HCT116 (cell line): ENCODE data around the gene ADGRV1. TPM values are rescaled to one million over a fixed set of nuclear protein-coding genes. Genes with fewer than 3 reads are reported as not detected.

Experiments
- ATAC-seq: fragments of 200-7000 bp; cut with Tn5 transposase; 2 replicates; pipeline ENCODE4 v1.9.1; 2020; ENCODE audit warnings: mild to moderate bottlenecking, moderate library complexity
- BruUV-seq: library from RNA; stranded (reverse); fragments of 400-500 nt; replicated peaks from 2 replicates; lab custom pipeline; 2021; lab: Mats Ljungman, UMichigan
- CTCF ChIA-PET: fragments of 300-600 bp; sonication (Branson Sonifier 250); formaldehyde crosslinking; loops from one replicate; lab custom pipeline; 2021; ENCODE audit warnings: antibody characterized with exemption; lab: Charles Lee
- POLR2A ChIA-PET: fragments of 300-600, 350-600 bp; sonication (Branson Sonifier 250); formaldehyde crosslinking; loops from one replicate; lab custom pipeline; 2021; ENCODE audit warnings: antibody characterized with exemption; lab: Charles Lee
- RAD21 ChIA-PET, 2 experiments: fragments of 300-600 bp; sonication (Branson Sonifier 250); formaldehyde crosslinking; loops; one replicate each; lab custom pipeline; 2023; ENCODE audit warnings: low total read pairs in 2 of 2; ENCODE audit not compliant: uncharacterized antibody in 2 of 2, unreplicated experiment in 2 of 2, low non-redundant PET in 1 of 2; lab: Charles Lee
- DNase-seq: peaks from one replicate; pipeline ENCODE4 v3.0.0-alpha.2; 2010; ENCODE audit warnings: low read depth, low spot score
- H2AFZ ChIP-seq: fragments of 200-600 bp; shearing (Covaris generic), sonication (generic); 2 replicates; pipeline ENCODE4 v1.6.1; 2017; ENCODE audit warnings: low read depth, mixed run types, mixed read lengths, antibody characterized with exemption, low read length; ENCODE audit not compliant: poor library complexity, severe bottlenecking
- H3K27ac ChIP-seq: 2 replicates; pipeline ENCODE4 v1.5.1; 2012; ENCODE audit warnings: low read depth, low read length
- H3K27me3 ChIP-seq: fragments of 200-600 bp; sonication (generic); 2 replicates; pipeline ENCODE4 v1.6.1; 2016; ENCODE audit warnings: mixed run types, low read length, mixed read lengths; ENCODE audit not compliant: insufficient read depth
- H3K36me3 ChIP-seq, 2 experiments: fragments of 200-500 bp in 1 of 2; fragments of 200-600 bp in 1 of 2; sonication (Bioruptor generic) in 1 of 2; sonication (generic) in 1 of 2; 2 replicates each; pipeline versions ENCODE4 v1.5.1 to v1.6.1; 2014 to 2016; ENCODE audit warnings: low read length in 2 of 2, inconsistent platforms in 1 of 2, mixed read lengths in 1 of 2, mixed run types in 1 of 2; ENCODE audit not compliant: insufficient read depth in 2 of 2, control insufficient read depth in 1 of 2
- H3K4me1 ChIP-seq, 2 experiments: fragments of 200-600 bp in 1 of 2; sonication (generic) in 1 of 2; 2 replicates each; pipeline versions ENCODE4 v1.5.1 to v1.6.1; 2012 to 2017; ENCODE audit warnings: low read length in 2 of 2, inconsistent platforms in 1 of 2, mild to moderate bottlenecking in 1 of 2, mixed read lengths in 1 of 2, mixed run types in 1 of 2, moderate library complexity in 1 of 2; ENCODE audit not compliant: insufficient read depth in 2 of 2, control insufficient read depth in 1 of 2
- H3K4me2 ChIP-seq: fragments of 200-600 bp; sonication (generic); 2 replicates; pipeline ENCODE4 v1.6.1; 2017; ENCODE audit warnings: mixed run types, low read length, mixed read lengths
- H3K4me3 ChIP-seq, 2 experiments: fragments of 200-600 bp in 1 of 2; sonication (generic) in 1 of 2; replicated peaks in 1 of 2; 2 replicates each; pipeline ENCODE4 v1.5.1; 2011 to 2016; ENCODE audit warnings: low read length in 2 of 2, control low read depth in 1 of 2, low read depth in 1 of 2, mild to moderate bottlenecking in 1 of 2, mixed read lengths in 1 of 2, mixed run types in 1 of 2
- H3K79me2 ChIP-seq: fragments of 200-600 bp; sonication (generic); 2 replicates; pipeline ENCODE4 v1.6.1; 2017; ENCODE audit warnings: mild to moderate bottlenecking, mixed run types, low read length, moderate library complexity, mixed read lengths; ENCODE audit not compliant: insufficient read depth
- H3K9ac ChIP-seq: fragments of 200-600 bp; sonication (generic); 2 replicates; pipeline ENCODE4 v1.6.1; 2016; ENCODE audit warnings: low read length, mixed read lengths
- H3K9me2 ChIP-seq: fragments of 200-600 bp; sonication (generic), shearing (Covaris generic); 2 replicates; pipeline ENCODE4 v1.6.1; 2017; ENCODE audit warnings: mixed run types, mild to moderate bottlenecking, moderate library complexity; ENCODE audit not compliant: insufficient read depth
- H3K9me3 ChIP-seq, 2 experiments: fragments of 200-500 bp in 1 of 2; fragments of 200-600 bp in 1 of 2; sonication (Bioruptor generic) in 1 of 2; sonication (generic) in 1 of 2; 2 replicates each; pipeline ENCODE4 v1.6.1; 2014 to 2017; ENCODE audit warnings: low read length in 2 of 2, mixed read lengths in 2 of 2, inconsistent platforms in 1 of 2, low read depth in 1 of 2, mild to moderate bottlenecking in 1 of 2, mixed run types in 1 of 2, moderate library complexity in 1 of 2; ENCODE audit not compliant: control insufficient read depth in 1 of 2, insufficient read depth in 1 of 2
- H4K20me1 ChIP-seq: fragments of 200-600 bp; sonication (generic), shearing (Covaris generic); 2 replicates; pipeline ENCODE4 v1.6.1; 2017; ENCODE audit warnings: mixed run types, mild to moderate bottlenecking, moderate library complexity; ENCODE audit not compliant: insufficient read depth
- EGR1 ChIP-seq: IDR thresholded peaks from 2 replicates; pipeline ENCODE4 v1.6.1; 2012; ENCODE audit warnings: low read depth
- ELF1 ChIP-seq: IDR thresholded peaks from 2 replicates; pipeline ENCODE4 v1.6.1; 2012; ENCODE audit warnings: low read depth, borderline replicate concordance
- EZH2 ChIP-seq: fragments of 200-600 bp; sonication (generic); IDR thresholded peaks from 2 replicates; pipeline ENCODE4 v1.6.1; 2017; ENCODE audit warnings: antibody characterized with exemption, mixed run types
- EZH2phosphoT487 ChIP-seq: fragments of 200-600 bp; IDR thresholded peaks from 2 replicates; pipeline ENCODE4 v1.6.1; 2018; ENCODE audit warnings: antibody characterized with exemption, borderline replicate concordance
- FOSL1 ChIP-seq: IDR thresholded peaks from 2 replicates; pipeline ENCODE4 v1.6.1; 2012; ENCODE audit warnings: low read depth
- JUND ChIP-seq: IDR thresholded peaks from 2 replicates; pipeline ENCODE4 v1.6.1; 2012
- POLR2AphosphoS5 ChIP-seq: IDR thresholded peaks from 2 replicates; pipeline ENCODE4 v1.6.1; 2011; ENCODE audit warnings: mild to moderate bottlenecking, low read depth, low read length, moderate library complexity
- RAD21 ChIP-seq: IDR thresholded peaks from 2 replicates; pipeline ENCODE4 v1.6.1; 2012; ENCODE audit warnings: low read depth, mild to moderate bottlenecking
- SIN3A ChIP-seq: IDR thresholded peaks from 2 replicates; pipeline ENCODE4 v1.6.1; 2012; ENCODE audit warnings: low read depth
- SP1 ChIP-seq: IDR thresholded peaks from 2 replicates; pipeline ENCODE4 v1.6.1; 2012; ENCODE audit warnings: low read depth
- SRF ChIP-seq: IDR thresholded peaks from 2 replicates; pipeline ENCODE4 v1.6.1; 2012; ENCODE audit warnings: low read depth
- TCF7L2 ChIP-seq: IDR thresholded peaks from 2 replicates; pipeline ENCODE4 v1.7.0; 2011; ENCODE audit warnings: borderline replicate concordance, inconsistent platforms; ENCODE audit not compliant: insufficient read depth, insufficient read length; ENCODE audit errors: extremely low read depth
- YY1 ChIP-seq: IDR thresholded peaks from 2 replicates; pipeline ENCODE4 v1.6.1; 2011; ENCODE audit warnings: low read length, low read depth, moderate library complexity, mild to moderate bottlenecking; ENCODE audit not compliant: insufficient replicate concordance; ENCODE audit errors: extremely low read depth
- ZFX ChIP-seq: fragments of 450-650 bp; IDR thresholded peaks from 2 replicates; pipeline ENCODE4 v1.6.1; 2017
- ZNF274 ChIP-seq: fragments of 200-500 bp; sonication (Bioruptor generic); IDR thresholded peaks from 2 replicates; pipeline ENCODE4 v1.6.1; 2014; ENCODE audit warnings: mild to moderate bottlenecking, low read depth, low read length, inconsistent platforms
- intact Hi-C: fragments of 100-400 bp; cut with micrococcal nuclease; formaldehyde crosslinking; loops from 2 replicates; pipeline ENCODE4 v1.10.0; 2022
- total RNA-seq: library from RNA; stranded (reverse); gene quantifications from one replicate; pipeline ENCODE4 v1.2.1, GENCODE V29; 2021; ENCODE audit not compliant: unreplicated experiment
- TF ChIP-seq, protein P1 (sequence below): IDR thresholded peaks from 2 replicates; pipeline ENCODE4 v1.6.1; 2012
- TF ChIP-seq, protein P2 (sequence below): IDR thresholded peaks from 2 replicates; pipeline ENCODE4 v1.6.1; 2011; ENCODE audit warnings: mild to moderate bottlenecking, low read length, moderate library complexity; ENCODE audit not compliant: insufficient replicate concordance; ENCODE audit errors: extremely low read depth
- TF ChIP-seq, protein P3 (sequence below): IDR thresholded peaks from 2 replicates; pipeline ENCODE4 v1.6.1; 2012
- TF ChIP-seq, protein P4 (sequence below), 3 experiments: fragments of 200-600 bp in 1 of 3; sonication (generic) in 1 of 3; IDR thresholded peaks in 2 of 3; conservative IDR thresholded peaks in 1 of 3; 2 replicates each; pipeline ENCODE4 v1.5.1; 2012 to 2017; ENCODE audit warnings: low read depth in 2 of 3, low read length in 2 of 3, antibody characterized with exemption in 1 of 3, borderline replicate concordance in 1 of 3, control low read depth in 1 of 3, mild to moderate bottlenecking in 1 of 3, mixed read lengths in 1 of 3, mixed run types in 1 of 3, moderate library complexity in 1 of 3; ENCODE audit not compliant: insufficient read depth in 1 of 3

ADGRV1 gene
- total RNA-seq, 1 experiment from 2014 or later, result 6.0 TPM

DNA sequence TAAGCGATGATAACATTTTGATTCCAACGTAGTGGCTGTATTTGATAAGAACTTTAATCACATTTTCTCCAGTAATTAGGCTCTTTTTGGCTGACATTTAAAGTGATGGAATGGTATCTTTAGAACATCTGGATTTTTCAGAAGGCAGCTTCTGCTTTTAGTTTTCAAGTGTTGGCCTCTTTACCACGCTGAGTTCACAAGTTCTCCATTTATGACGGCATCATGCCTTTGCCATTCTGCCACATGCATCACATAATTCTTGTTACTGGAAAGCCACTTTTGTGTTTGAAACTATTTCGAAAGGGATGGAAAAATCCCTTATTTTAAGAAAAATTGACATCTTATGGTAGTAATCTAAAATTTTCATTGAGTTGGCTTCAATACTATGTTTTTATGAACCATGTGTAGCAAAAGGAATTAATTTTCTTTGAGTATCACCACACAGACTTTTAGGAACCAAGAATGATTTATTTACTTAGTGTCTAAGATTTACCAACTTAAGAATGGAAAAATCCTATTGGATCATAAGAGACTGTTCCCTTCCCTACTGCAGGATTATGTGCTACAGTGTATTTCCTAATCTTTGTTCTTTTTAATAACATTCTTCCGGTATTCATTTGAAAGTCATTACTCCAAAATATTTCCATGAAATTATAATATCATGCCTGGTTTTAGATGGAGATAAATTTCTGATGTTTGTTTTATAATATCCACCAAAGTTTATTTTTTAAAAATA lies 344.2 kb downstream of the ADGRV1 start:
- intact Hi-C loops, result no loop called here
- no peaks in the 10 kb centered on the region for H3K79me2 ChIP-seq
- no peak overlapping the region for H3K4me2 ChIP-seq
- no peak overlapping the region for H3K9ac ChIP-seq
- BruUV-seq, result no TSS peak
- RAD21 ChIA-PET, result no interaction called here
- H2AFZ ChIP-seq, result no peak overlapping the region
- no peaks in the 10 kb centered on the region for H3K9me3 ChIP-seq
- no peak overlapping the region for H3K4me3 ChIP-seq
- H3K27ac ChIP-seq, result no peak overlapping the region
- H3K36me3 ChIP-seq, result no peaks in the 10 kb centered on the region
- no peaks in the 10 kb centered on the region for H3K27me3 ChIP-seq
- DNase-seq, result no peak
- no peak for TF ChIP-seq ZNF274
- TF ChIP-seq, protein P1, sequence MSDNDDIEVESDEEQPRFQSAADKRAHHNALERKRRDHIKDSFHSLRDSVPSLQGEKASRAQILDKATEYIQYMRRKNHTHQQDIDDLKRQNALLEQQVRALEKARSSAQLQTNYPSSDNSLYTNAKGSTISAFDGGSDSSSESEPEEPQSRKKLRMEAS, result no peak
- TF ChIP-seq SRF, result no peak
- TF ChIP-seq RAD21, result no peak
- no peak for TF ChIP-seq JUND
- no peak for TF ChIP-seq ZFX
- TF ChIP-seq ELF1, result no peak
- TF ChIP-seq EGR1, result no peak
- no peak for TF ChIP-seq FOSL1
- no peak for TF ChIP-seq YY1
- TF ChIP-seq POLR2AphosphoS5, result no peak
- TF ChIP-seq, protein P2, sequence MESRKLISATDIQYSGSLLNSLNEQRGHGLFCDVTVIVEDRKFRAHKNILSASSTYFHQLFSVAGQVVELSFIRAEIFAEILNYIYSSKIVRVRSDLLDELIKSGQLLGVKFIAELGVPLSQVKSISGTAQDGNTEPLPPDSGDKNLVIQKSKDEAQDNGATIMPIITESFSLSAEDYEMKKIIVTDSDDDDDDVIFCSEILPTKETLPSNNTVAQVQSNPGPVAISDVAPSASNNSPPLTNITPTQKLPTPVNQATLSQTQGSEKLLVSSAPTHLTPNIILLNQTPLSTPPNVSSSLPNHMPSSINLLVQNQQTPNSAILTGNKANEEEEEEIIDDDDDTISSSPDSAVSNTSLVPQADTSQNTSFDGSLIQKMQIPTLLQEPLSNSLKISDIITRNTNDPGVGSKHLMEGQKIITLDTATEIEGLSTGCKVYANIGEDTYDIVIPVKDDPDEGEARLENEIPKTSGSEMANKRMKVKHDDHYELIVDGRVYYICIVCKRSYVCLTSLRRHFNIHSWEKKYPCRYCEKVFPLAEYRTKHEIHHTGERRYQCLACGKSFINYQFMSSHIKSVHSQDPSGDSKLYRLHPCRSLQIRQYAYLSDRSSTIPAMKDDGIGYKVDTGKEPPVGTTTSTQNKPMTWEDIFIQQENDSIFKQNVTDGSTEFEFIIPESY, result no peak
- TF ChIP-seq SIN3A, result no peak
- TF ChIP-seq, protein P3, sequence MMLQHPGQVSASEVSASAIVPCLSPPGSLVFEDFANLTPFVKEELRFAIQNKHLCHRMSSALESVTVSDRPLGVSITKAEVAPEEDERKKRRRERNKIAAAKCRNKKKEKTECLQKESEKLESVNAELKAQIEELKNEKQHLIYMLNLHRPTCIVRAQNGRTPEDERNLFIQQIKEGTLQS, result no peak
- no peak for TF ChIP-seq TCF7L2
- TF ChIP-seq SP1, result no peak
- no peak for TF ChIP-seq EZH2
- TF ChIP-seq, protein P4, sequence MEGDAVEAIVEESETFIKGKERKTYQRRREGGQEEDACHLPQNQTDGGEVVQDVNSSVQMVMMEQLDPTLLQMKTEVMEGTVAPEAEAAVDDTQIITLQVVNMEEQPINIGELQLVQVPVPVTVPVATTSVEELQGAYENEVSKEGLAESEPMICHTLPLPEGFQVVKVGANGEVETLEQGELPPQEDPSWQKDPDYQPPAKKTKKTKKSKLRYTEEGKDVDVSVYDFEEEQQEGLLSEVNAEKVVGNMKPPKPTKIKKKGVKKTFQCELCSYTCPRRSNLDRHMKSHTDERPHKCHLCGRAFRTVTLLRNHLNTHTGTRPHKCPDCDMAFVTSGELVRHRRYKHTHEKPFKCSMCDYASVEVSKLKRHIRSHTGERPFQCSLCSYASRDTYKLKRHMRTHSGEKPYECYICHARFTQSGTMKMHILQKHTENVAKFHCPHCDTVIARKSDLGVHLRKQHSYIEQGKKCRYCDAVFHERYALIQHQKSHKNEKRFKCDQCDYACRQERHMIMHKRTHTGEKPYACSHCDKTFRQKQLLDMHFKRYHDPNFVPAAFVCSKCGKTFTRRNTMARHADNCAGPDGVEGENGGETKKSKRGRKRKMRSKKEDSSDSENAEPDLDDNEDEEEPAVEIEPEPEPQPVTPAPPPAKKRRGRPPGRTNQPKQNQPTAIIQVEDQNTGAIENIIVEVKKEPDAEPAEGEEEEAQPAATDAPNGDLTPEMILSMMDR (IDR thresholded peaks at IDR 0.05 in 2 of 3, conservative IDR thresholded peaks at IDR 0.05 in 1 of 3; ENCODE audit: borderline replicate concordance in 1 of 3, insufficient read depth in 1 of 3, low read depth in 2 of 3, low read length in 2 of 3), result no peak
- TF ChIP-seq EZH2phosphoT487, result no peak
- no peaks in the 10 kb centered on the region; the same call in 1 of the 2 replicates for H3K9me2 ChIP-seq
- POLR2A ChIA-PET, result no interaction called here
- H4K20me1 ChIP-seq, result no peaks in the 10 kb centered on the region
- CTCF ChIA-PET, result no interaction called here
- H3K4me1 ChIP-seq, result peaks cover 0 to 3% of the 10 kb centered on the region in 2 experiments; a peak in 1 of 4 replicates
- no peak for ATAC-seq
